HG03064 (cell line): Measurements from ENCODE around the gene PTTG2.

Source experiments
- ATAC-seq: cut with Tn5 transposase; IDR thresholded peaks from one replicate; pipeline ENCODE4 v1.9.1; 2021; ENCODE audit warnings: low read depth; ENCODE audit not compliant: unreplicated experiment

Gene PTTG2

DNA sequence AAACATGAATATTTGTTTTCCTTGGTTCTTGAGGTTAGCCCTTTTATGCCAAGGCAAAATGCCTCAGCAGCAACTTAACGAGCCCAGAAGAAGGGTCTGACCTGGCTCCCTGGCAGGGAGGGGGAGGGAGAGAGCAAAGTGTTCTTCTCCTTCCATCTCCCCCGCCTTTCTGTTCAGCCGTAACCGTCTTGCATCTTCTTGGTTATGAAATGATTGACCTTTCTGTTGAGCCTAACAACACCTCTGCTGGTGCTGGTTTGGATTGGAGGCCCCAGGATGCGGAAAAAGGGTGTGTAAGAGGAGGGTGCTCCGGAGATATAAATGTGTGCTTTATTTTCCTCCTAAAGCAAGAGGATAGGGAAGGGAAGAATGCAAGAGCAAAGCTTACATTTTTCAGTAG lies 44.7 kb downstream of the PTTG2 start:
- no peak for ATAC-seq

GRCh38 chr4:38005637-38006036 lies 45.4 kb downstream of the PTTG2 start:
- ATAC-seq = no peak

- ATAC-seq = no peak
Measured at GRCh38 chr4:38007645-38008044, 47.4 kb downstream of the PTTG2 start.

DNA sequence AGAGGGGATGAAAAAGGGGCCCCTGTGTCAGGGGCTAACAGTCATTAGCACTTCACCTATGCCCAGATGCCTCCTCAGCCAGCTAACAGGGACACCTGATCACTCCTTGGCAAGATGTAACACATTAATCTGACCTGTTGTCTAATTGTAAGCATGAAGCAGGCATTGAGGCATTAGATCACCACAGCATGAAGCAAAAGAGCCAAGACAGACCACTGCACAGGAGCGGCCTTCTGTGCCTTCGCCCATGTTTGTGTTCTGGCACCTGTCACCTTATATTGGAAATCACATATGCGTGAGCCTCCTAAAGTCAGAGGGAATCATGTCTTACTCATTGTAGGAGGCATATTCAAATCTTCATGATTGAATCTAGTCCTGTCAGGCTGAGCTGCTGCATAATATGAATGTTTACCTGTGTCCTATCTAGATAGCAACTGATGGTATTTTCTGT lies 48.4 kb downstream of the PTTG2 start:
- no peak for ATAC-seq

GRCh38 chr4:38009421-38009820 lies 49.2 kb downstream of the PTTG2 start:
- no peak for ATAC-seq

GRCh38 chr4:38009949-38010348 lies 49.8 kb downstream of the PTTG2 start:
- ATAC-seq = no peak
